GM19324 (cell line): ENCODE data around the gene PKD1L1.

Experiments
- ATAC-seq: cut with Tn5 transposase; IDR thresholded peaks from one replicate; pipeline ENCODE4 v1.9.1; 2021; ENCODE audit warnings: mild to moderate bottlenecking, moderate library complexity; ENCODE audit not compliant: unreplicated experiment, low FRiP score

The PKD1L1 gene

DNA sequence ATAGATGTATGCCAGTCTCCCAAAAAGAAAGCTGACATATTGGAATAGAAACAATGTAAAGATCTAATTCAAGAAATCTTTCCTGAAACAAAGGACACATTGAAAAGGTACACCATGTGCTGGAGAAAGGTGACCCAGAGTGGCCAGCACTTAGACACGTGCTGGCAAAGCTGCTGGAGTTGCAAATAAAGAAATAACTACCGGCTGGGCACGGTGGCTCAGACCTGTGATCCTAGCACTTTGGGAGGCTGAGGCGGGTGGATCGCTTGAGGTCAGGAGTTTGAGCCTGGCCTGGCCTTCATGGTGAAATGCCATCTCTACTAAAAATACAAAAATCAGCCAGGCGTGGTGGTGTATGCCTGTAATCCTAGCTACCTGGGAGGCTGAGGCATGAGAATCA lies 35.9 kb downstream of the PKD1L1 start:
- no peak for ATAC-seq

DNA sequence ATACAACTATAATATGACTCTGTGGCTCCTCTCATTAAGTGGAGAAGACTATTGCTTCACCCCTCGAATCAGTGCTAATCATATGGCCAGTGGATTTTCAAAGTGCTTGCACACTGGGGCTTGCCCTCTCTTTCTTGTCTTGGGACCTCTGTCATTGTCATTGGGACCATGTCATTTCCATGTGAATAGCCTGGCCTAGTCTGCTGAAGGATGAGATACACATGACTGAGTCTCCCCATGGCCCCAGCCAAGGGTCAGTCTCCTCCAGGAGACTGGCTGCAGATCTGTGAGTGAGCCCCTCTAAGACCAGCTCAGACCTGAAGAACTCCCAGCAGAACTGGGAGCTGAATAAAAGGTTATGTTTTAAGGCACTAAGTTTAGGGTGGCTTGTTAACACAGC lies 39.5 kb downstream of the PKD1L1 start:
- ATAC-seq: no peak

DNA sequence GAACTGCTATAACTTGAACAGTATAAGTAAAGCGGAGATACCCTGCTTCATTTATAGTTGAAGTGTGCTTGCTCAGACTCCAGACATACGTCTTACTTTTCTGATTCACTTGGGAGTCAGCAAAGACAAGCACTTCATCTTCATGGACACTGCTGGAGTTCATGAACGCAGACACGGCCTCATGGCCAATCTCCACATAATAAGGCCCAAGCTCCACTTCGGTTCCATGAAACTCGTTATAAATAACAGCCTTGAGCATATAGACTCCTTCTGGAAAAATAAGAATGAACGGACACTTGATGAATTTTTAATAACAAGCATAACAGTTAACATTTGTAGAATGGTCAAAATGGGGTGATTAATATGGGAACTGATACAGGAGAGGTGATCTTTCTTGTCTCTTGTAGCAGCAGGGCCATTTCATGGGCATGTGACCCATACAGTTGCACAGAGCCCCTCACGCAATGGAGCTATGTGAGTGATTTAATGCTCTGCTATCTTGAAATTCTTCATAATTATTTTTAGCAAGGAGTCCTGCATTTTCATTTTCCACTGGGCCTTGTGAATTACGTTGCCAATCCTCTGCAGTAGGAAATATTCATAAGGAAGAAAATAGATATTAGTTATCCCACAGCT lies 40.2 kb downstream of the PKD1L1 start:
- no peak for ATAC-seq

DNA sequence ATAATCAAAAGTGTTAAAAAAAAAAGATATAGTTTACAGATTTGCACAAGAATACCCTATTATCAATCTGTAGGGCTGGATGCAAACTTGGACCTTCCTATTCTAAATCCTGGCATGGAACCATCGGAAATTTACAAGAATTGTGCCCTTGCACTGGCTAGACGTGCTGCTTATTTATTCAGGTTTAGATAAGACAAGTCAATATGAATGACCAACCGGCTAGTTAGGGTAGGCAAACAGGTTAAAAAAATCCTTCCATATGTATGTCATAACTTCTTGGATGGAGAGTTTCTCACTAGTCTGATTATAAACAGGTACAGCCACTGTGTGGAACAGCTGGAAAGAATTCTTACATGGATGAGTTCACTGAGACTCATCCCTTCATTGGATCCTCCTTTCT lies 41.4 kb downstream of the PKD1L1 start:
- no peak for ATAC-seq

DNA sequence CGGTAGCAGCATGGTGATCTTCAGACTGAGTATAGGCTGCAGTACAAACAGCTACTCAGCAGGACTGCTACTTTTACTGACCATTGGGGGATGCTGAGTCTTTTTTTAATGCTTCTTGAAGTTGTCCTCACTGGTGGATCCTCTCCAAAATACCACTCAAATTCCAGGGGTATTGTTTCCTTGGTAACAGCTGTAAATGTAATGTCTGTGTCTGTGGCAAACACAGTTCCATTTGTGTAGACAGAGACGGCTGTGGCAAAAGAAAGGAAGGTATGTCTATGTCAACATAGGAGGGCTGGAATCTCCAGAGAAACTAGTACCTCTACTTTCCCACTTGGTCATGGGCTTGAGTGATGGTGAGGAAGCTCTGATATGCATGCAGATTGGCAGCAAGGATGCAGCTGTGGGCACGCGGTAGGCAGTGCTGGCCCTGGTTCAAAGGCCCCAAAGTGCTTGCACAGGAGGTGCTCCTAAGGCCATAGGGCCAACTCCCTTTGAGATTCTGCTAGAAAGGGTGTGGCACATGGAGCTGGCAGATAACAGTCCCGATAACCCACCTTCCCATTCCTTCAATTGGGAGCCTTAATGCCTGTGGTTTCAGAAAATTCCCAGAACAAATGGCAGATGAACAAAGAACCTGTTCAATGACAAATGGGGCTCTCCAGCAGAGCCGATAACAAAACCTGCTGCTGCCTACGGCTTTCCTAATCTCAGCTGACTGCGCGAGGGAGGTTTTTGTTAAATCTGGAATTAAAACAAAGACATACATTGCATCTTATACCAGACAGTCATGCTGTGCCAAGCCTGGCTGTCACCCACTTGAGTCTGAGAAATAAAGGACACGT lies 43.0 kb downstream of the PKD1L1 start:
- no peak for ATAC-seq

DNA sequence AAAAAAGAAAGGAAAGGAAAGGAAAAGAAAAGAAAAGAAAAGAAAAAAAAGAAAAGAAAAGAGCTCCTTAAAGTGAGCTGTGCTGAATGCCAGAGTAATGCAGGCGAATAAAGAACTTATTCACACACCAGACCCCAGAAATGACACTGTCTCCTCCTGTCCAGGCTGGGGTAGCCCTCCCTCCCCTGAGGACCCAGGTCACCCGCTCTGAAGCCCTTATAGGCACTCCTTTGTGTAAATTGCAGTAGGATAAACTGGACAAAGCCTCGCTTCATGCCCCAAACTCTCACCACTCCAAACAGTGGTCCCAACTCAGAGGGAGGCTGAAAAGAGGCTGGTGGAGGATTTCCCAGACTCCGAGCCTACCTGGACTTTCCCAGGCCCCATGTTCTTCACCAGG lies 46.3 kb downstream of the PKD1L1 start:
- no peak for ATAC-seq

DNA sequence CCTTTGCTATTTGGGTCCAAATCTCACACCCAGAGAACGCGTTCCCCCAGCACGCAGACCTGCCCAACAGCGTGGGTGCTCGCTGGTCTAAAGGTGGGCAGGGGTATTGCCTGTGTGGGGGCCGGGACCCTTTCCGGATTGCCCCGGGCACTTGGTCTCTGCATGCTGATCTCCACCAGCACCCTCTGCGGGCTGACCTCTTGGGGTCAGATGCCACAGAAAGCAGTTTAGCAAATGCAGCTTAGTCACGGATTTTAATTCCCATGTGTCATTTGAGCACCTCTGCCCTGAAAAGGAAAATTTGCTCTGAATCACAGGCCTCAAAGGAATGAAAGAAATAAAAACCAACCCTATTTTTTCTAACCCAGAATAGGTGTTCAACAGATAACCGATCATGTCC lies 46.7 kb downstream of the PKD1L1 start:
- ATAC-seq: no peak

DNA sequence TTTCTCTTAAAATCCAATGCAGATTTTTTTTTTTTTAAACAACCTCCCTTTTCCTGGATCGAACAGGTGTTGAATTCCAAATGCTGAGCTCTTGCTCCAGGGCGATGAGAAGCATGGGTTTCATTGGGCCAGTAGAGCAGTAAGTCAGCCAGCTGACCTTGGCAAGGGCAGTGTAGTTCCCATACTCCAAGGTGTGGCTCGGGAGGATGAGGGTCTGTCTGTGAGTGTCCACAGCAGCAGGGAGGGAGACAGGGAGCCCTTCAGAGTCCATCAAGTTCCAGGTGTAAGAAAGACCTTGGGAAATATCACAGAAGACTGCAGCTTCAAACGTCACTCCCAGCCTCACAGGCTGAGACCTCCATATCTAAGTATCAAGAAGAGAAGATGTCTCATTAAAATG lies 50.4 kb downstream of the PKD1L1 start:
- no peak for ATAC-seq

DNA sequence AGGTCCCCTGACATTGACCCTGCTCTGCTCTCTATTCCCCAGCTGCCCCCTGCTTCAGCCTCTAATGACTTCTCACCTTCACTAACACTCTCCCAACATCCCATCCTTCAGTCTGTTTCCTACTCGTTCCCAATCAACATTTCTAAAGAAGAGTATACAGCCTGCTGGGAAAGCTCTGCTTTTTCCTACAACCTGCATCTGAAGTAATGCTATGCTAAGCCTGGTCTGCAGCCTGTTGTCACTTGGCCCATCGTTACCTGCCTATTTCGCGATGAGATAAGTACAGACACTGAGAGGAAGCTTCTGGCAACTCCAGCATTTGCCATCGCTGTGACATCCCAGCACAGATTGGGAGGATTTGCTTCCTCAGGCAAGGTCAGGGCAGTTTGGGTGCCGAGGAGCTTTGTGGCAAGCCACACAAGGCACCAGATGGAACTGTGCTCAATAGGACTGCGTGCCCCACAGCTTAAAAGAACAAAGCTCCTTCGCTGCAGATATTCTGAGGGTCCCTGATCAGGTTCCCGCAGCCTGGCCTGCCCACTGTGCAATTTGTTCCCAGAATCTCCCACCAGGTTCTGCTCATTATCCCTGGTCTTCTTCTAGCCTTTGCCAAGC lies 51.4 kb downstream of the PKD1L1 start:
- ATAC-seq: no peak

DNA sequence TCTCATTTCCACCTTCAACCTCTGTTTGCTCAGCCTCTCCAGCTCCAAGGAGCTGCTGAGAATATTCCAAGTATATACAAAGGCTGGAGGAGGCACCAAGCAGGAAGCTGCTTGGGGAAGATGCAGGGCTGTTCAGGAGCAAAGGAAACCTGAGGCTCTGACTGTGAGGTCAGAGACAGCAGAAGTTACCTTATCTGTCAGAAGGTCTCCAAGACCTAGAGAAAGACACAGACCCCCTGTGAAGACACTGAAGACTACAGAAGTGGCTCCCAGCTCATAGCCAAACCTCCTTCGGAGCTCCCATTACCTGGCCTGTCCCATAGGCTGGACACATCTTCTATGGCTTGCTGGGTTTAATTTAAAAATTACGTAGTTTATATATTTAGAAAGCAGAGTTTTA lies 53.2 kb downstream of the PKD1L1 start:
- ATAC-seq: no peak

DNA sequence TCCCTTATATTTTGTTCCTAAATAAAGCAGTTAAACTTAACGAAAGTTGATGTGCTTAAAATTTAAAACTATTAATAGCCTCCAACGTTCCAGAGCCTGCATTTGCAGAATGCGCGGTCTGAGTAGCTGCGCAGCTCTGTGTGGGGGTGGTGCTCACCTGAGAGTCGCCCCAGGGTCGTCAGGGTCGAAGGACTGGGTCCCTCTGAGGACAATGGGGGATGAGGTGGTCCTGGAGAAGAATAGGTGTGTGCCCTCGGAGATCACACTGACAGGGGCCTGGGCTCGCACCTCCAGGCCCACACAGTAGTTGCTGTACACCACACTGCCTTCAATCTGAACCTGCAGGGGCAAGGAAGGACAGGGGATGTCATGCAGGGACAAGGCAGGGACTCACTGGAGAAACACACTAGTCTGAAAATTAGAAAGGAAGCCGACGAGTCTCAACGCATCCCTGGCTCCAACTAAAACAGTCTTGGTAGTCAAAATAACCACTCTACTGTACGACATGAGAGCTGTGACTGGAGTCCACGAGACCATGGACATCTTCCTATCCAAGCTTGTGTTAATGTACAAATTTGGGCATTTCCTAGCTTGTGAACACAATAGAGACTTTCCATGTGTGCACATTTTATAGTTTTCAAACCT lies 54.4 kb downstream of the PKD1L1 start:
- no peak for ATAC-seq

DNA sequence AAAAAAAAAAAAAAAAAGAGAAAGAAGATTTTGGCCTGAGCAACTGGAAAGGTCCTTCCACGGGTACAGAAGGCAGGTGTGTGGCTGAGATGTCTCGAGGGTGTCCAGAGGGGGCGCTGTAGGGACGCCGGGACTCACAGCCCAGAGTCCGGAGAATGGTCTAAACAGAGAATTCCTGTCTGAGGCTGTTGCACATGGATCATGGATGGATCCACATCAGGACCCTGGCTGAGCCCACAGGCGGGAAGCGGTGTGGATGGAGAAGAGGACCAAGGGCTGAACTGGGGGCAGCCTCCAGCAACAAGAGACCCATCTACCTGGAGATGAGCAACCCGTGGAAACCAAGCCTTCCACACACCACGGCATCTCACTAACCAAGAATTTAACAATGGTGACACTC lies 55.0 kb downstream of the PKD1L1 start:
- ATAC-seq: no peak

DNA sequence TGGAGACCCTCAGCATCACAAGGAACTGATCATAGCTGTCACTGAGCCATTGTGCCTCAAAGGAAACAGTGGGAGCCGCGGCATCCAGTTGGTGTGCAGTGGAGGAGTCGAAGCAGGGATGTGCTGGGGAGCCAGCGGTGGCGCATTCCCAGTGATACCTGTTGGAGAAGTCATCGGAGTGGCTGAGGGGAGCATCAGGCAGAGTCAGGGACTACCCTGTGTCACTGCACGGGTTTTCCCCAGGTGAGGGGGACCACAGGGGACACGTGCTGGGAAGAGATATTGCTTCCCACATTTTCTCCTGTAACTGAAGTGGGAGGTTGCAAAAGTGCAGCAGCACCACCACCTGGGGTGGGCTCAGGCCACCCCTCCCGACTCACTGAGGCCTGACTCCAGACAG lies 57.7 kb downstream of the PKD1L1 start:
- ATAC-seq: no peak

DNA sequence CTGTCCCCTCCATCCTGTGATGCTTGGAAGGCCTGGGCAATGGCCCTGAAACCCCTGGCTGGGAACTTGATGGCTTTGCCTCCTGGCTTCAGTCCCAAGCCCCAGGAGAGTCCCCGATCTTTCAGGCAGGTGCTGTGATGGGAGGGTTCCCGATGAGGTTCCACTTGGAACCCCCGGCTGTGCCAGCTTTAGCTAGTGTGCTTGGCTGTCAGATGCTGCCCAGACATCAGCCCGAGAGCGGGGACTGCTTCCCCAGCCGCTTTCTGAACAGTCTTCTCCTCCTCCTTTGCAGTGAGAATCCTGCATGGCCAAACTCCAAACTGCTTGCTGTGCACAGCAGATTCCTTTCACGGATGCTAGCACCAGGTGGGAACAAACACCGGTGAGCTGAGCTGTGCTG lies 58.1 kb downstream of the PKD1L1 start:
- ATAC-seq: no peak

DNA sequence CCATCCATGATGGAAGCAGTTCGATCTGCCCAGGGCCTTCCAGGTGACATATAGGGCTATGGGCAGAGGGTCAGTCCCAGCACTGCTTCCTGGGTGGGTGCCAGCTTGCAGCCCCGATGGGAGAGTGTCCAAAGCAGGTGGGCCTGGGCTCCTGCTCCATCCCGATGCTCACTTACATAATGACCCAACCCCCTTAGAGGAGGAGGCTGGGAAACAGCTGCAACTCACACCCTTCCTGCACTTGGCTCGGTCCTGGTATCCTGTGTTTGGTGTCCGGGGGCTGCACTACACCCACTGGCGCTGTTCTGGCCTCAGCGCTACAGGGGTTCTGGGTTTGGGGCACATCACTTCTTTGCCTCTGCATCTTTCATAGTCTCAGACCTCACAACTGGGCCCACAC lies 58.5 kb downstream of the PKD1L1 start:
- no peak for ATAC-seq

DNA sequence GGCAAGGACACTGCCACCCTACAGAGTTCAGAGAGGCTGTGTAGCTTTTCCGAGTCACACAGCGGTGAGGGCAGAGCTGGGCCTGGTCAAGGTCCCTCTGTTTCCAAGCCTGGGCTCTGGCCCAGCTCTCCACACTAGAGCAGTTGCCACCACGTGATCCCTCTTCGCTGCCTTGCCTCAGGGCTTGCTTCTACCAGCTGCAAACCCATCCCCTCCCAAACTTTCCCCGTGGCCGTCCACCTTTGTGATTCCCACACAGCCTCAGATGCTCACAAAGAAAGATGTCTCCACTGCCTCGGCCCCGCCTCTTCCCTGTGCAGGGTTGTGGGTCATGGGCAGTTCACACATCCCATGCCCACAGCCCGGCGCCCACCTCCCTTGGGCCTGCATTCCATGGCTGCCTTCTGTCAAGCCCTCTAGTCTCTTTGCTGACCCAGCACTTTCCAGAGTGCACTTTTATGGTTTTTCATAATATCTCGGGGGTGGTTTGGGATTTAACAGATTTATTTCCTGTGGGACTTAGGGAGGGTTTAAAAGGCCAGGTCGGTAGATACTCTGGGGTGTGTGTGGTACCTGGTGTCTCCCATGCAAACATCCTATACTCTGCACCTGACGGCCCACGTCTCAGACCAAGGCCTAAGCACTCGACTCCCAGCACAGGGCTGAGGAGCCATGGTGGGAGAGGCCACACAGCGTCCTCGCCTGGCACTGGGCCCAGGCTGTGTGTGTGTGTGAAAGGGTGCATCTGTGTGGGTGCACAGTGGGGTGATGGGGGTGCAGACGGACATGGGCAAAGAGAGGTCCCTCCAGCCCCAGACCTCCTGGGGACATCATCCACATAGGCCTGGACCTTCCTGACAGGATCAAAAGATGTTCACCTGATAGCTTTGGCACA lies 59.6 kb downstream of the PKD1L1 start:
- ATAC-seq: no peak

DNA sequence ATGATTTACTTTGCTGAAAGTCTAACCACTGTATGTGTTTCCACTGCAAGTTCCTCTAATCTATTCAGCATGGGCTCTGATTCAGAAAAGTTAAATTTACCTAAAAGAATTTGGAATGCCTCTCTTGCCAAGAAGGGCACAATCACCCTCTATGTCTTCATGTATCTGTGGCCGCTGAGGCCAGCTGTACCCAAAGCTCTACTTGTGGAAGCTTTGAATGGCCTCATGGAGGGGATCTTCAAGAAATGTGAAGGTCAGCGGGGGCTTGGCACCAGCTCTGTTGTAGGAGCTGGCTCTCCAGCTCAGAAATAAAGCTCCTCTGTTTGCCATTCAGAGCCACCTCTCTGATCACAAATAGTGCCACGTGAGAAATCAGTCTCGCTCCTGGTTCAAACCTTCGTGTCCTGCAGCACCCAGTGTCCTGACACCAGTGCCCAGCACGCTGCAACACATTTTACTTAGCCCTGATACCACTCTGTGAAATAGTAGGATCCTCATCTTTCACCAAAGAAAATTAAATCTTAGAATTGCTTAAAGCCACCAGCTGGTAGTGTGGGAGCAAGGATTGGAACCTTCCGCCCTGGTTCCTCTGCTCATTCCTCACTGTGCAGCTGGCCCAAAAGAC lies 61.1 kb downstream of the PKD1L1 start:
- ATAC-seq: no peak

DNA sequence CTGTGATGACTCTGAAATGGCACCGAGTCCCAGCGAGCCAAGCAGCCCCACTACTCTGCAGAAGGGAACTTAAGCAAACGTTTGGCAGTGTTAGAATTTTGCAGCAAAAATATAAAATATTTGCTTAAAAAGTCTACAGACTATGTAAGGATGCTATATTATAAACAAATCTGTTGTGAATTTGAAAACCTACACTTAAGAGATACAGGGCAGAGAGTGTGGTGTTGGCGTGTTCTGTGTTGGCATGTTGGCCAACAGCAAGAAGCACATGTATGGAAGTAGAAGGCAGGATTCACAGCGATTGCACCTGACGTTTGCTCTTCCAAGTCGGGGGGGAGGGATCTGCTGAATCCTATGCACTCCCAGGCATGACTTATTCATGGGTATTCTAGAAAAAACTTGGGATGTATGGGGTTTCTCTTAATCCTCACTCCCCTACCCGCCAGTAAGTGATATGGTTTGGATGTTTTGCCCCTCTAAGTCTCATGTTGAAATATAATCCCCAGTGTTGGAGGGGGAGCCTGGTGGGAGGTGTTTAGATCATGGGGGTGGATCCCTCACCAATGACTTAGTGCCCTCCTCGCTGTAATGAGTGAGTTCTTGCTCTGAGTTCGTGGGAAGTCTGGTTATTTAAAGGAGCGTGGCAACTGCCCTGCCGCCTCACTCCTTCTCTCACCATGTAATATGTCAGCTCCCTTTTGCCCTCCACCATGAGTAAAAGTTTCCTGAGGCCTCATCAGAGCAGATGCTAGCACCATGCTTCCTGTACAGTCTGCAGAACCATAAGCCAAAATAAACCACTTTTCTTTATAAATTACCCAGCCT lies 62.1 kb downstream of the PKD1L1 start:
- ATAC-seq: no peak
